Testis (tissue), 2 donors: Measurements from ENCODE around the gene SEL1L3.

Experiments used
- CTCF ChIP-seq, 3 experiments: fragments of 450-650 bp in 2 of 3; fragments of 200-600 bp in 1 of 3; sonication (generic) in 1 of 3; IDR thresholded peaks; one replicate each; pipeline ENCODE4 v1.5.1; 2016 to 2019; ENCODE audit warnings: antibody characterized with exemption in 3 of 3, mild to moderate bottlenecking in 2 of 3, moderate library complexity in 1 of 3
- POLR2A ChIP-seq: fragments of 450-650 bp; IDR thresholded peaks from one replicate; pipeline ENCODE4 v1.6.1; 2017; ENCODE audit warnings: antibody characterized with exemption, mild to moderate bottlenecking, moderate library complexity

- TF ChIP-seq POLR2A (no peak), CTCF (IDR thresholded peaks at IDR 0.05) (no peak)
Measured at GRCh38 chr4:25859429-25860148, 3.2 kb downstream of the SEL1L3 start.
